Activated effector memory CD4-positive, alpha-beta T cell treated with Interleukin-2 at 50 U/mL for 16 hours (primary cell): Measurements from ENCODE around the gene CPNE5.

Experiments
- DNase-seq: peaks from one replicate; pipeline ENCODE4 v3.0.0-alpha.2; 2020

CPNE5 gene

DNA sequence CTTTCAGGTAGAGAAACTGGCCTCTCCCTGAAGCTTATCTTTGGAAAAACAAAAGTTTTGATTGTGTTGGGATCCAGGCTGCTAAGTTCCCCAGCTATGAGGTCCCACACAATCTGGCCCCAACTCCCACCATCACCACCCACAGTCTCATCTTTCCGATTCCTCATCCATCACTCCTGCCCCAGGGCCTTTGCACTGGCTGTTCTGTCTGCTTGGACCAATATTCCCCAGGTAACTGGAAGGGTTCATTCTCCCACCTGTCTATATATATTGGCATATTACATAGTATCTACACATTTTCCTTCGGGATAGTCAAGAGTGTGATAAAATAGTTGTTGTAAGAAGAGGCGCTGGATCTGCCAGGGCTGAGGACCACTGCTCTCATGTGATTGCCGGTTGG, 52.0 kb downstream of the CPNE5 start:
- no peak for DNase-seq

DNA sequence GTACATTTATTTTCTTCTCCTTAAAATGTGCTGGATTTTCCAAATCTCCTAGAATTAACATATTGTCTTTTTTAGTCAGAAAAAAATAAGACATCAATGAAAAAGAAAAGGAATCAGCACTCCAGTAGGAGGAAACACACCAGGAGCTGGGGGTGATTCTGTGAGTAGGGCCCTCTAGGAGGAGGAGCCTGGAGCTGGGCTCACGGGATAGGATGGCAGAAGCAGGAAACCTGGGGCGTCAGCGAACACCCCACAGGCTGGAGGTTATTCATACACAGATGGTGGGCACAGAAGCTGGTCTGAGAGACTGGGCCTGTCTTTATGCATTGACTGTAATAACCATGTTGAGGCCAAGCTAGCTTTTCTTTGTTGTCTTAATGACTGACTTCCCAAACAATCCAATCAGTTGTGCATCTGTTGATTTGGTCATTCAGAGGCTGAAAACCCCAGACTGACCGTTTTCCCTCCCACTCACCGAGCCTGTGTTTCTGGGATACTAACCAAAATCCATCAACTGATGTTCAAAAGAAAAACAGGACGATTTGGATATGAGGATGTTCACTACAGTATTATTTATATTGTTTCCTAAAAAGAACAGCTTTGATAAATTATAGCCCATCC, 53.1 kb downstream of the CPNE5 start:
- DNase-seq = no peak

DNA sequence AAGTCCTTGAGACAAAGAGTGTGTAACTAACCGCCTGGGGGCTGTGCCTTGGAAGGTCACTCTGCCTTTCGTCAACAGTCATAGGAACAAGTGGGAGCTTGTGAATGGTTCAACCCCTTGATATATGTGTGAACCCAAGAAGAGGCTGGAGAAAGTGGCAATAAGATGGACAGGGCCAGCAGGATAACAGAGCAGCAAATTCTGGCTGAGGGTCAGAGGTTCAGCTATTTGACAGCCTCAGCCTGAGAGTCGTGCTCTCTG, 54.9 kb downstream of the CPNE5 start:
- no peak for DNase-seq

DNA sequence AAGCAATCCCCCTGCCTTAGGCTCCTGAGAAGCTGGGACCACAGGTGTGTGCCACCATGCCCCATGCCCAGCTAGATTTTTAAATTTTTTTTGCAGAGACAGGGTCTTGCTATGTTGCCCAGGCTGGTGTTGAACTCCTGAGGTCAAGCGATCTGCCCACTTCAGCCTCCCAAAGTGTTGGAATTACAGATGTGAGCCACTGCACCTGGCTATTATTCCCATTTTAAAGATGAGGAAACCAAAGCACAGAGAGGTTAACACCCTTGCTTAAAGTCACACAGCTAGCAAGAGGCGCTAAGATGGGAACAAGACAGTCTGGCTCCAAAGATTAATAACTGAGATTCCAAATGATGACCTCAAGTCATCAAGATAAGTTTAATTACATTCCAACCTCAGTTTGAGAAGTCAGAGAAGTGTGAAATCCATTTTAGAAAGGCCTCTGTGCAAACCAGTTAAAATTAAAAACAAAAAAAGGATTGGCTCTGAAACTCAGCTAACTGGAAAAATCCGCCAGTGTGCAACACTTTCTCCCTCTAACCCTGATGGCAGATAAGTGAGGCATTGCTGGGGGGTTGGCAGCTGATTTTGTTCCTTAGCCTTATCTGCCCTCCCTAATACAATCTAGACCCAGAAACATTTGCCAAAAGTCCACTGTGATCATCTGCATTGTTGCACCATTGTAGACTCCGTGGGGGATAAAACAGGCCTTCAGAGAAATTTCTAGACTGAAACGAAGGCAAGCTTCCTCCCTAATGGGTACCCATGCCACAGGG, 55.5 kb downstream of the CPNE5 start:
- no peak for DNase-seq

DNA sequence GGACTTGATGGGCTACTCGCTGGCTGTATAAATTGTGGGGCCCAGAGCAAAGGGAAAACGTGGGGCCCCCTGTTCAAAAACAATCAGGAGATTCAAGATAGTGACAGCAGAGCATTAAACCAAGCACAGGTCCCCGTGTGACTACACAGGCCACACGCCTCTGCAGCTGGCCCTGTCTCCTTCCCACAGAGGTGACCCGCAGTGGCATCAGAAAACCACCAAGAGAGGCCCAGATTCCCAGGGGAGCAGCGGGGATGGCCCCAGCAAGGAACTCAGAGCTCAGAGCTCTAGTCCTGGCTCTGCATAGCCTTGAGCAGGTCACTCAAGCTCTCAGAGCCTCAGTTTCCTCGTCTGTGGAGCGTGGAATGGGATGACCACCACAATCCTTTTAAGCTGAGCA, 57.6 kb downstream of the CPNE5 start:
- no peak for DNase-seq

DNA sequence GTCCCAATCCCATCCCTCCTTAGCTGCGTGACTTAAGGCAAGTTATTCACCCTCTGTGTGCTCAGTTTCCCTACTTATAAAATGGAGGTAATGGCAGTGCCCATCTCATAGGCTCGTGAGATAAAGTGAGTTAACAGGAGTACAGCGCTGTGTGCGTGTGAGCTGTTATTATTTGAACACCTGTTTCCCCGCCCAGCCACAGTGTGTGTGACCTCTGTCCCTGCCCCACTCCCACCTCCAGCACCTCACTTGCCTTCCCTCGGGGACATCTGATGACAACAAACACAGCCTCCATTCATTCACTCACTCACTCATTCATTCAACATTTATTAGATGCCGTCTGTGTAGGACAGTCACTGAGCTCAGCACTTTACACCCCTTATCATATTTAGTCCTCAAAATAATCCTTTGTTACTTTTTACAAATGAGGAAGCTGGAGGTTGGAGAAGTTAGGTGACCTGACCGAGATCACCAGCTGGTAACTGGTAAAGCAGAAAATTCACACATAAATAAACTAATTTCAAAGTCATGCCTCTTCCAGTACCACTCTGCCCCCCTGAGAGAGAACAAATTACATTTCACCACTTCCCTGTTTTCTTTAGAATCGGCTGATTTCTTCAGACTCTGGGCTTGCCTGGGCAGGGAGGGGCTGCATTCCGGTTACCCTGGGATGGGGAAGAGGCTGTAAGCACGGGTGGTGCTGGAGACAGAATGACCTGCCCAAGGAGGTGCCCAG, 58.6 kb downstream of the CPNE5 start:
- DNase-seq = no peak

DNA sequence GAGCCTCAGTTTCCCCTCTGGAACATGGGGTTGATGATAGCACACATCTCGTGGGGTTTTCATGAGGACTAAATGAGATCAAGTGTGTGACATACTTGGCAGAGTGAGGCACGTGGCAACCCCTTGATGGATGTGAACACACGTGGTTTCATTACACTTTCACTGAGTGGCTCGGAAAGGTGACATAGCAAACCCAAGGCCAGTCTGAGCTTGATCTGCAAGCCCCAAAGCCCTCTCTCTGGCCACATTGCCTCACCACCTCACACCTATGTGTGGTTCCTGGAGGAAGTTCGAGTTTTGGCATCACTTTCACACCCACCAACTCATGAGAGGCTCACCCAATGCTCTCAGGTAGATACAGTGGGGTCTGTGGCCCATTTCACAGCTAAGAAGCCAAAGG, 60.0 kb downstream of the CPNE5 start:
- no peak for DNase-seq

DNA sequence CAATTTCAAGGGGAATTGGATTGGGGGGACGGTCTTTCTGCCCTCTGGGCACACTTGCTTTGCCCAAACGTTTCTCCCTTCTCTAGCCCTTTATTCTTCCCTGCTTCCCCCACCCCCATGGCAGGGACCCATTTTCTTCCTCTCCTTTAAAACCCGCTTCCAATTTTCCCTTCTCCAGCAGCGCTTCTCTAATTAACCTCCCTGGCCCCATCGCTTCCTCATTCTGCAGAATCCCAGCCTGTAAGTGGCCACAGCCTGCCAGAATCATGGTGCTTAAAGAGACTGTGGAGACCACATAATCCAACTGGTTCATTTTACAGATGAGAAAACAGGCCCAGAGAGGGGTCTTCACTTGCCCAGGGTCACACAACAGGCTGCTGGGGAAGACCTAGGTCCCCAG, 61.4 kb downstream of the CPNE5 start:
- DNase-seq = no peak

DNA sequence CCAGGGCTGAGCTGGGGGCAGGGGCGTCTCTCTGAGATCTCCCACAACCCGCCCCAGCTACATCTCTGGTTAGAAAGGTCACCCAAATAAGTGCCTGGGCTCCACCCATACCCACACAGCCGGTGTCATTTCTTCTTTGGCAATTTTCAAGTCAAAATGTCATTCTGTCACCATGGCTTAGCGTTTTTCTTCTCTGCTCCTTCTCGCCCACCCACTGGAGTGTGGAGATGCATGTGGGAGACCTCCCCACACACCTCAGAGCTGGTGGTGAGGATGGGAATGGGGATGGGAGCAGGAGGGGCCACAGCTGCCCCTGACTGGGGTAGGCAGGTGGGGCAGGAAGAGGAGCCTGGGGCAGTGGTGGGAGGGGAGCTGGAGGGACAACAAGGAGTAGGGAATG, 63.1 kb downstream of the CPNE5 start:
- no peak for DNase-seq

DNA sequence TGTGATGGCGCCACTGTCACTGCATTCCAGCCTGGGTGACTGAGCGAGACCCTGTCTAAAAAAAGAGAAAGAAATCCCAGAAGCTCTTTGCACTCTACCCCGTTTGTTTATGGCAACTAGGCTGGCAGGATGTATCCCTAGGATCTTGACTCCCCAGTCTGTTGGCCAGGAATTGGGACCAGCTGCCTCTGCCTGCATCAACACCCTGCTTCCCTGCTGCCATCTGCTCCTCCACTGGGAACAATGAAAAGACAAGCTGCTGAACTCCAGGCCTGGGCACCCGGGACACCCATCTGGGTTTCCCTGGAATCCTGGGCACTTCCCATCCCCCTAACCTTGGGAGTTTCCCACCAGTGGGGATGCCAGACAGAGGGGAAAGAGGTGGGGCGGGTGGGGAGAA, 64.9 kb downstream of the CPNE5 start:
- DNase-seq = no peak

DNA sequence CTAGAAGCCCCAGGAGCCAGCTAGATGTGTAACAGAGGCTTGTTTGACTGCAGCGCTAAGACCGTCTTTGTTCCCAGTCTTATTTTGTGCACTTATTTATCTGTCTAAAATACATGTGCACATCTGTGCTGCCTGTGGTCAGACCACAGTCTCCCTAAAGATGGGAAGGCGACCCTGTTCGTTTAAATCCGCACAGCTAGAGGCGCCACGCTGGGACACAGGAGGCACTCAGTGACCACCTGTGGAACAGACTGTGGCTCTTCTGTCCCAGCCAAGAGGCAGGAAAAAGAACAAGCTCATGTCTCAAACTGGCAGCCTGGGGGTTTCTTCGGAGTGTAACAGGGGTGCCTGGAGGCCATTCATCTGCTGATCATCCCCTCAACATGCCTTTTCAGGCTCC, 66.8 kb downstream of the CPNE5 start:
- no peak for DNase-seq

DNA sequence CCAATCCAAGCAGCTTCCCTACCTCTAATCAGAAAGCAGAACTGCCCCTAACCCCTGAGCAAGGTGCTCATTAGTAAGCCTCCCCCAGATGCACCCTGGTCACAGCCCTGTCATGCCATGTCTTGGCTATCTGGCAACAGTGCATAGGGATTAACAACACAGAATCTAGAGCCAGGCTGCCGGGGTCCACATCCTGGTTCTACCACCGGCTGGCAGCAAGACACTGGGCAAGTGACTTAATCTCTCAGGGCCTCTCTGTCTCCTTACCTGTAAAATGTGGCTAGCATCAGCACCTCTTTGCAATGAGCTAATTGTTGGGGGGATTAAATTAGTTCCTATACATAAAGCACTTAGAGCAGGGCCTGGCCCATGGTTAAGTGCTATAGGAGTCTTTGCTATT, 68.1 kb downstream of the CPNE5 start:
- DNase-seq = no peak

DNA sequence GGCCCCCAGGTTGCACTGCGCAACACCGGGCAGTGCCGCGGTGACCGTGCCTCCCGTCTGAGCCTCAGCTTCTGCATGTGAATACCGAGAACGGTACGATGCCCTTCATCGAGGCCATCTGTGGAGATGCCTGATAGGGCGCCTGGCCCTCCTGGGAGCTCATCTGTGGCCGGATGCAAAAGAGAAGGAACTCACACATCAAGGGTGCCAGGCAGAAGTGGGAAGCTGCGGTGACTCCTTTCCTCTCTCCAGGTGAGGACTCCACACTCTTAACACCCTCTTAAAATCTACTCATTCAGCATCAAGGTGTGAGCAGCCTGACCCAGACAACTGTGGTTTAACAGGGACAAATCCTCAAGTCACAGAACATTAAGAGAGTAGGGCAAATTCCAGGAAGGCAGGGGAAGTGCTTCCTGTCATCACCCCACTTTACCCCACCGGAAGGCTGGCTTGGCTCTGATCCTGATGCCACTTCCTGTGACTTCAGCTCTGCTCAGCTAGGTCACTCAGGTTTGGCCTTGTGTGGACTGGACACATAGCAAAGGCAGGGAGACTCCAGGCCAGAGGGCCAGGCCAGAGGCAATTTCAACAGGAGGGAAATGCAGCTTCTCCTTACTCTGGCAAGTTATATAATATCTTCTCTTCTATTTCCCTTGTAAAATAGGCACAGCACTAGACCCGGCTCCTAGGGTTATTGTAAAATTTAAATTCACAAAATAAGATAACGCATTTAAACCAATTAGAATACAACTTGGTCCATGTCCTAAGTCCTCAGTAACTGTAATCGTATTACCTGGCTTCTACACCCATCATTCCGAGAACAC, 69.4 kb downstream of the CPNE5 start:
- DNase-seq = peak; percentile 44

DNA sequence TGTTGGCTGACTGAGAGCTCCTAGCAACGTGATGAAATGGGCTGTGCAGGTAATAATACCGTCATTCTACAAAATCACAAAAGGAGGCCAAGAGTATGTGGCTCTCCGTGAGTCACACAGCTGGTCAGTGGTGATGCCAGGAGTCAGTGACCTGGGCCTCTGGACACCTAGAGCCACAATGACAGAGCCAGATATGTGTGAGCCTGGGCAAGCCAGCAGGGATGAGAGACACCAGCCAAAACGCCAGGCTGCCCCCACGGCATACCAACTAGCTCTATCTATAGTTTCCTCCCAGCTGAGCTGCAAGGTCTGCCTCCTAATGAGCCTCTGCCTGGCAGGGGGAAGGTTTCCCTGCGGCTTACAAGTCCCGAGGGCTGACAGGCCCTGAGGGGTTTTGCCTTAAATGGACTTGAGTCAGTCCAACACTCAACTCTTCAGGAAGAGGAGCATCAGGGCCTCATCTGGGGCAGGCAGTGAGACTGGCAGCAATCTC, 70.0 kb downstream of the CPNE5 start:
- DNase-seq = no peak

DNA sequence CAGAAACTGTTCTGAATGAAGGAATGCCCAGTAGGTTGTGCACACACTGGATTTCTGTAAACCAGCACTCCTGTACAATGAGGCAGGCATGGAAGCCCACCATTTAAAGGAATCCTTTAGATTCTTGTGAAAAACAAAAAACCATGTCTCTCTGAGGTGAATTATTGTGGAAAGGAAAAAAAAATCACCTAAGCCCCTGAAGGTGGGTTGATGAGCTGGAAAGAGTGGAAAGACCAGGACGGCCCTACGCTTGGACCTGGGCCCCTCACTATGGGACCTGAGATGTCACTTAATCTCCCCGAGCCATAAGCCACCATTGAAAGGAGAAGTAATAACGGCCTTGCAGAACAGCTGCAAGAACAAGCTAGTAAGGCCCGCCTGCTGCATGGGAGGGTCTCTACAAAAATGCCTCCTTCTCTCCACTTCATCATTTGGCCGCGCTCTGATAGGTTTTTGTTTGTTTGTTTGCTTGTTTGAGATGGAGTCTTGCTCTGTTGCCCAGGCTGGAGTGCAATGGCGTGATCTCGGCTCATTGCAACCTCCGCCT, 72.8 kb downstream of the CPNE5 start:
- DNase-seq = no peak

DNA sequence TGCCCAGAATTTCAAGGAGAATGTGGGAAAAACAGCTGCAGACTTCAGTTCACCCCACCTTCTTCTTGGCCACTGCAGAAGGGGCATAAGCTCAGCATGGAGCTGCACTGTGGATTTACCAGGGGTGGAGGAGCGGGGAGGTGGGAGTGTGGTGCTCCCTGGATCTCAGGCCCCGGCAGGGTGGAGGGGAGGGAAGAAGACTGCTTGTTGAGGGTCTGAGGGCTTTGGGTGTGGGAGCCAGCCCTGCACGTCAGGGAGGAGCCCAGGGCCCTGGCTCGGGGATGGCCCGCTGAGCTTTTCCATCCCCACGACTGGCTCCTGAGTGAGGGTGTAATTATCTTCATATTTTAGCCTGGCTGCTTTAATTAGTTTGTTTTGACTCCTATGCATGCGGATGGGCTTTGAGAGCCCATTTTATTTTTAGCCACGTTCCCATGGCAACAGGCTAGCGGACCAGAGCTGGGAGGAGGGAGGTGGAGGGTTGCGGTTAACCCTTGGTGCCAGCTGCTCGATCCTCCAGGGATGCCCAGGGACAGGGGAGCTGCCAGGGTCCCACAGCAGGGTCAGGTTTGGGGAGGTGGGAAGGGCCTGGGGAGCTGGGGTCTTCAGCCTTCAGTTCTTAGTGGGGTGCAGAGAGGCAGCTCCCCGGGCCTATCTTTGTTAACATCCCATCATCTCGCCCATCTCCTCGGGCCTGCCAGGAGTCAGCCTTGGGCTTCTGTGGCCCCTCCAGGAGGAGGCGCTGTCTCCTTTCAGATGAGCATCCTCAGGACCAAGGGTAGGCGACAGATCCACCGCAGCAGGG, 73.4 kb downstream of the CPNE5 start:
- peak; percentile 68 for DNase-seq

DNA sequence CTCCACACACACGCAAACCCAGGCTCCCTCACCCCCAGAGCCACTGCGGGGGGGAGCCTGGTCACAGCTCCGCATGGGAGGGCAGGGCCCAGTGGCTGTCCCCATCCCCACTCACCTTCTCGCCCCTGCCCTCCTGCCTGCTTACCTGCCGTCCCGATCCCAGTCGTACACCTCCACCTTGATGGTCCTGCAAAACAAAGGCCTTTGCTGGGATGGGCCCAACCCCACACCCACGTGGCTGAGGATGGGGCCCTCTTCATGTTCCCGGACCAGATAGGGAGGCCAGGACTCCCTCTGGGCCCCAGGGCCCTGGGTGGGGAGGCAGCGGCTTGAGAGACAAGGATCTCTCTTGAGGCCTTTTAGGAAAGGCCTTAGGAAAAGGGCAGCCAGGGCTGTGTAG, 74.1 kb downstream of the CPNE5 start:
- DNase-seq = no peak

DNA sequence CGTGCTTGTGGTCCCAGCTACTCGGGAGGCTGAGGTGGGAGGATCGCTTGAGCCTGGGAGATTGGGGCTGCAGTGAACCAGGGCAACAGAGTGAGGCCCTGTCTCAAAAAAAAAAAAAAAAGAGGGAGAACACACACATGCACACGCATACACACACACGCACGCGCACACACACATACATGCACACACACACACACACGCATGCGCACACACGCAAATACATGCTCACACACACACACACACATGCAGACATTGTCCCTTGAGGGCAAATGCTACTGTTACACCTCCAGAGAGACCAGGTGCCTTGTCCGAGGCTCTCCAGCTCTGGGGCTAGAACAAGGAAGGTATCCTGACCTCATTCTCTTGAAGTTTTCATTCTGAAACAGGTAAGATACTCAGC, 77.1 kb downstream of the CPNE5 start:
- DNase-seq = no peak

DNA sequence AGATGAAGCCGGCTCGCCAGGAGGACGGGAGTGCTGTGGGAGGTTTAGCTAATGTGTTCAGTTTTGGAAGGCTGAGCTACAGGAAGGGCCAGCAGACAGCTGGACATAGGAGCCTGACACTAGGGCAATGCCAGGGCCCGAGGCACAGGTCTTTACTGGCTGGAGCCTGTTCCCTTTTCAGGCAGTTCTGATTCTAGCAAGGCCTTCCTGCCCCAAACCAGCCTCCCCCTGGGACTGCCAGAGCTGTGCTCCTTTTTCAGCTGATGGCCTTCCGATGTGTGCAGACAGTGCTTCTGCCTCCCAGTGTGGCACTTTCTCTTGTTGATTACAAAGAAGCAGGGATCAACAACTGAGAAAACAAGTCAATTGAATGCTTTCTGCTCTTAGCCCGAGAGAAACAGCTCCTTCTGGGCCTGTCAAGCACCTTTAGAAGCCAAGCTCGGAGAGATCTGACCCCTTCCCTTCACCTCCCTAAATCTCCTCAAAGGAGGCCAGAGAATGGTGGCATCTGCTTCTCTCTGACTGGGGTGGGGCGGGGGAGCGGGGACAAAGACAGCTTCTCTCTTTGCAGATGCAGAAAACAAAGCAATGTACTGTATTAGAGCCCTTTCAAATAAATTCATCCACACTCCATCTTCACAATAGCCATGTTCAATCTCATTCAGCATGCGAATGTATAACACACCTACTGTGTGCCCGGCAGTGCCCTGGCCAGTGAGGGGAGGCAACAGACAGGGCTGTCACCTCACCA, 78.4 kb downstream of the CPNE5 start:
- no peak for DNase-seq

DNA sequence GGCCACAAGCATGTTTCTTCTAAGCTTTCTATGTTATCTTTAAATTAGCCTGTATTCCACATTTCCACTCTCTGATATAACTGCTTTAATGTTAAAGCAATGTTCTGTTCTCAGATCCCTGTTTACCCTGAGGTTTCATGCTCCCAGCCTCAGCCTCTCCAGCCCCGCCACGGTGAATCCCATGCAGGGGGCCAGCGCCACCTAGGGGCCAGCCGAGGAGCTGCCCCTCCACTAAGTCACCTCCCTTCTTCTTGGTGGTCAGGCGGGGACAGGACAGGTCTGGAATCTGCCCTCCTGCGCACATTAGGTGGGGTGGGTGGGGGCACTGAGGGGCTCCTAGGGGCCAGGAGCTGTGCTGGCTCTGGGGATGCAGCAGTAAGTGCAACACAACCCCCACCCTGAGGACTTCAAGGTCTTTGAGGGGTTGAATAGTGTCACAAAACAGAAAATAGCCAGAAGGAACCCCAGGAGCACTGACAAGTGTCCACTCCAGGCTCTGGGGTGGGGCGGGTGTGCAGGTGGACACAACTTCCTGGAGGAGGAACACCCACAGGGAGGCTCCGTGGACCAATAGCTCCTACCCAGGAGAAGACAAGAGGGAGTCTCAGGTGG, 80.0 kb downstream of the CPNE5 start:
- DNase-seq = peak; percentile 72

DNA sequence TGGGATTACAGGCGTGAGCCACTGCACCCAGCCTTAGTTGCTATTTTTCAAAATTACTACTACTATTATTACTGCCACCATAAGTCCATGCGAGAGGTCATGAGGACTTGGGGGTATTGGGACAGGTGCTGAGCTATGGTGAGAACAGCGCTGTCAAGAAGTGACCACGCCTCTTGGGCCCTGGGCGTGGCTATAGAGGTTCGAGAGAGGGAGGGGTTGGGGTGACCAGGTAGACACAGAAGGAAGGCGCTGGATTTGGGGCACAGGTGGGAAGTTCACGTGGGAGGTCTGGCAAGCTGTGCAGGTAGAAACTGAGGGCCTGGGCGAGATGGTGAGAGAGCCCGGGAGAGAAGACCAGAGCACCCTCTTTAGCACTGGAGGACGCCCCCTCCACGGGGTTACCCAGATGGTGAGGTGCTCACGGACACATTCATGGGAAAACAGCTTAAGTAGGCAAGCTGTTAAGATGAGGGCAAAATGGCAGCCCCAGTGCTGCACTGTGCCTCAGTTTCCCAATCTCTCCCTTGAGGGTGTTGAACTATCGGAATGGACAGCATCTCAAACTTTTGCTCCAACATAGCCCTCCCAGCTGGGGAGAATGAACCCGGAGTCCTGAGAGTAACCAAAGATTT, 80.6 kb downstream of the CPNE5 start:
- no peak for DNase-seq
